ENCODE data around the gene C2CD4C.

DNA sequence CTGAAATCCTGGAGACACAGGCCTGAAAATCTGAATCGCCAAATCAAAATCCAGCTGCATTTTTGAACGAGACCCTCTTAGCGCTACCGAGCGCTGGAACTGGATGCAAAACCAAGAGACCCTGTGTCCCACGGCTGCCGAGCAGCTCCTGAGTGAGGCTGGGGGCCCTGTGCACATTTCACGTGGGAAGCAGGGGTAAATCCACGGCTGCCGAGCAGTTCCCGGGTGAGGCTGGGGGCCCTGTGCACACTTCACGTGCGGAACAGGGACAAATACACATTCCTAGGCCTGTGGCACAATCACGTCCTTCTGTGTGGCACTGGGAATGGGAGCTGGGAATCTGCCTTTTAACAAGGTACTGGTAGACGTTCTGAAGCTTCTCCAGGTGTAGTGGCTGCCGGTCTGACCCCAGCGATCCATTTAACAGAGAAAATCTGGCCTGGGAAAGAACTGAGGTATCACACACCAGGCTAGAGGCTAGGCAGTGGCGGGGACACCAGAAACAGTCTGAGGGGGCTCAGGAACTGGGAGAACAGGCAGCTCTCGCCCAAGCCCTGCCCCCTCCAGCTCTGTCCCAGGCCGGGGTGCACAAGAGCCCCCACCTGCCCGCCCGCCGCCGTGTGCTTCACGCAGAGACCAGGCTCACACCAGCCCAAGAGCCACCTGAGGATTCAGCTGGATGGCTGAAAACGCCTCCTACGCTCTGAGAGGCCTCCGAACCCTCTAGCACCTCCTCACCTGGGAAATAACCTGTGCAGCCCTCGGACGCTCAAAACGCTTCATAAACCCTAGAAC lies 11.0 kb upstream of the C2CD4C start:
- TF ChIP-seq, protein P1, sequence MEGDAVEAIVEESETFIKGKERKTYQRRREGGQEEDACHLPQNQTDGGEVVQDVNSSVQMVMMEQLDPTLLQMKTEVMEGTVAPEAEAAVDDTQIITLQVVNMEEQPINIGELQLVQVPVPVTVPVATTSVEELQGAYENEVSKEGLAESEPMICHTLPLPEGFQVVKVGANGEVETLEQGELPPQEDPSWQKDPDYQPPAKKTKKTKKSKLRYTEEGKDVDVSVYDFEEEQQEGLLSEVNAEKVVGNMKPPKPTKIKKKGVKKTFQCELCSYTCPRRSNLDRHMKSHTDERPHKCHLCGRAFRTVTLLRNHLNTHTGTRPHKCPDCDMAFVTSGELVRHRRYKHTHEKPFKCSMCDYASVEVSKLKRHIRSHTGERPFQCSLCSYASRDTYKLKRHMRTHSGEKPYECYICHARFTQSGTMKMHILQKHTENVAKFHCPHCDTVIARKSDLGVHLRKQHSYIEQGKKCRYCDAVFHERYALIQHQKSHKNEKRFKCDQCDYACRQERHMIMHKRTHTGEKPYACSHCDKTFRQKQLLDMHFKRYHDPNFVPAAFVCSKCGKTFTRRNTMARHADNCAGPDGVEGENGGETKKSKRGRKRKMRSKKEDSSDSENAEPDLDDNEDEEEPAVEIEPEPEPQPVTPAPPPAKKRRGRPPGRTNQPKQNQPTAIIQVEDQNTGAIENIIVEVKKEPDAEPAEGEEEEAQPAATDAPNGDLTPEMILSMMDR (conservative IDR thresholded peaks at IDR 0.05; ENCODE audit: low read depth, low read length), result no peak
- TF ChIP-seq EZH2 (IDR thresholded peaks at IDR 0.05; ENCODE audit: borderline replicate concordance, low read depth, low read length, poor library complexity, severe bottlenecking), result no peak

Data from A673 (cell line).